OCI-LY3 (cell line): ENCODE measurements around the gene TMEM87B.

Experiments
- EZH2phosphoT487 ChIP-seq: fragments of 200-600 bp; shearing (Covaris generic); IDR thresholded peaks from 2 replicates; pipeline ENCODE4 v1.6.1; 2018; ENCODE audit warnings: antibody characterized with exemption, mixed run types, low read depth
- TF ChIP-seq, protein P1 (sequence below): fragments of 200-600, 300-600 bp; sonication (generic); IDR thresholded peaks from 2 replicates; pipeline ENCODE4 v1.5.1; 2014; ENCODE audit warnings: antibody characterized with exemption, low read length, low read depth

DNA sequence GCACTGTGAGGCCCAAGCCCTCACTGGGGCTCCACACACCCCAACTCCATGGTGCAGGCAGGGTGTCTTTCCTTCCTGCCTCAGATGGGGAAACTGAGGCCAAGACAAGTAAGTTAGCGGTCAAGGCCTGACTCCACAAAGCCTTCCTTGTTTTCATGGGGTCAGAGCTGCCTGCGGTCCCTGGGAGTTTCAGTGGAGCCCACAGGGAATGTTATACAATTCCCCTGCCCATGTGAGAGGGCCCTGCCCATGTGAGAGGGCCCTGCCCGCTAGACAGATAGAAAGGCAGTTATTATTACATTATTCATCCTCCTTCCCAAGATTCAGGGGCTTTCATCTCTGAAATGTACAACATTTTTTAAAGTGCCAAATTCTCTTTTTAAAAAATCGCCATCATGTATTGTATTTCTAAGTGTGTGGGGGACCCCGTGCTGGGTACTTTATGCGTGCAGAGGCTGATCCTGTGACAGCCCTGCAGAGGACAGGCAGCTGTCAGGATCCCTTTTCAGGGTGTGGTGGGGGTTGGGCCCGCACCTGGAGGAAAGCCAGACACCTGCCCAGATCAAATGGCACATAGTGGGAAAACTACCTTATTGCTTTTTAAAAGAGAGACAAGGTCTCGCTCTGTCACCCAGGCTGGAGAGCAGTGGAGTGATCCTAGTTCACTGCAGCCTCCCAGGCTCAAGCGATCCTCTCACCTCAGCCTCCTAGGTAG is 106.5 kb downstream of the TMEM87B start:
- TF ChIP-seq, protein P1, sequence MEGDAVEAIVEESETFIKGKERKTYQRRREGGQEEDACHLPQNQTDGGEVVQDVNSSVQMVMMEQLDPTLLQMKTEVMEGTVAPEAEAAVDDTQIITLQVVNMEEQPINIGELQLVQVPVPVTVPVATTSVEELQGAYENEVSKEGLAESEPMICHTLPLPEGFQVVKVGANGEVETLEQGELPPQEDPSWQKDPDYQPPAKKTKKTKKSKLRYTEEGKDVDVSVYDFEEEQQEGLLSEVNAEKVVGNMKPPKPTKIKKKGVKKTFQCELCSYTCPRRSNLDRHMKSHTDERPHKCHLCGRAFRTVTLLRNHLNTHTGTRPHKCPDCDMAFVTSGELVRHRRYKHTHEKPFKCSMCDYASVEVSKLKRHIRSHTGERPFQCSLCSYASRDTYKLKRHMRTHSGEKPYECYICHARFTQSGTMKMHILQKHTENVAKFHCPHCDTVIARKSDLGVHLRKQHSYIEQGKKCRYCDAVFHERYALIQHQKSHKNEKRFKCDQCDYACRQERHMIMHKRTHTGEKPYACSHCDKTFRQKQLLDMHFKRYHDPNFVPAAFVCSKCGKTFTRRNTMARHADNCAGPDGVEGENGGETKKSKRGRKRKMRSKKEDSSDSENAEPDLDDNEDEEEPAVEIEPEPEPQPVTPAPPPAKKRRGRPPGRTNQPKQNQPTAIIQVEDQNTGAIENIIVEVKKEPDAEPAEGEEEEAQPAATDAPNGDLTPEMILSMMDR, result no peak
- no peak for TF ChIP-seq EZH2phosphoT487
